A673 (cell line): ENCODE results near the gene FBN3. TPM values are rescaled to one million over a fixed set of nuclear protein-coding genes. Genes with fewer than 3 reads are reported as not detected.
"Not testable (repeated sequence)": the region's sequence is repeated elsewhere in the genome, so short reads cannot be mapped to it uniquely, and the experiment has no call there.

Experiments used
- BruUV-seq: library from RNA; stranded (reverse); fragments of 400-500 nt; replicated peaks from 2 replicates; lab custom pipeline; 2021; lab: Mats Ljungman, UMichigan
- CTCF ChIA-PET: fragments of 300-600 bp; sonication (Branson Sonifier 250); formaldehyde crosslinking; loops from one replicate; lab custom pipeline; 2022; ENCODE audit warnings: antibody characterized with exemption; lab: Charles Lee
- POLR2A ChIA-PET: fragments of 300-600 bp; sonication (Branson Sonifier 250); formaldehyde crosslinking; loops from one replicate; lab custom pipeline; 2022; ENCODE audit warnings: antibody characterized with exemption; ENCODE audit not compliant: low non-redundant PET; lab: Charles Lee
- DNase-seq: peaks from one replicate; pipeline ENCODE4 v3.0.0-alpha.2; 2015; ENCODE audit warnings: low spot score
- H3K27ac ChIP-seq: fragments of 200-600 bp; sonication (generic); 2 replicates; pipeline ENCODE4 v1.5.1; 2016; ENCODE audit warnings: mixed run types, low read depth, mild to moderate bottlenecking, mixed read lengths, antibody characterized with exemption, low read length; ENCODE audit not compliant: poor library complexity, severe bottlenecking
- H3K27me3 ChIP-seq: fragments of 200-600 bp; sonication (generic); replicated peaks from 2 replicates; pipeline ENCODE4 v1.6.1; 2017; ENCODE audit warnings: mixed run types, low read depth, mild to moderate bottlenecking, mixed read lengths, antibody characterized with exemption, low read length; ENCODE audit not compliant: insufficient read depth, poor library complexity
- H3K36me3 ChIP-seq: fragments of 200-600 bp; sonication (generic); 2 replicates; pipeline ENCODE4 v1.6.1; 2016; ENCODE audit warnings: mixed run types, mild to moderate bottlenecking, mixed read lengths, antibody characterized with exemption, low read length; ENCODE audit not compliant: insufficient read depth, poor library complexity, severe bottlenecking
- H3K4me1 ChIP-seq: fragments of 200-600 bp; sonication (generic); 2 replicates; pipeline ENCODE4 v1.6.1; 2017; ENCODE audit warnings: mixed run types, mild to moderate bottlenecking, mixed read lengths, antibody characterized with exemption, low read length; ENCODE audit not compliant: insufficient read depth, poor library complexity, severe bottlenecking
- H3K4me3 ChIP-seq: fragments of 200-600 bp; sonication (generic); 2 replicates; pipeline ENCODE4 v1.5.1; 2016; ENCODE audit warnings: low read depth, mixed run types, mild to moderate bottlenecking, mixed read lengths, low read length; ENCODE audit not compliant: poor library complexity, severe bottlenecking
- H3K9me3 ChIP-seq: fragments of 200-600 bp; sonication (generic); 2 replicates; pipeline ENCODE4 v1.6.1; 2016; ENCODE audit warnings: mixed run types, low read depth, mild to moderate bottlenecking, mixed read lengths, antibody characterized with exemption, low read length; ENCODE audit not compliant: poor library complexity, severe bottlenecking
- CTCF ChIP-seq: fragments of 300-800, 200-600 bp; sonication (generic); conservative IDR thresholded peaks from 2 replicates; pipeline ENCODE4 v1.5.1; 2017; ENCODE audit warnings: low read depth, mild to moderate bottlenecking, antibody characterized with exemption, low read length, moderate library complexity, mixed read lengths
- EZH2 ChIP-seq: fragments of 200-600 bp; sonication (generic); IDR thresholded peaks from 2 replicates; pipeline ENCODE4 v1.6.1; 2017; ENCODE audit warnings: borderline replicate concordance, low read depth, mild to moderate bottlenecking, mixed read lengths, antibody characterized with exemption, low read length; ENCODE audit not compliant: poor library complexity, severe bottlenecking
- intact Hi-C: fragments of 100-400 bp; cut with micrococcal nuclease; formaldehyde crosslinking; loops from one replicate; pipeline ENCODE4 v1.10.0; 2022; ENCODE audit not compliant: unreplicated experiment
- total RNA-seq: library from RNA; stranded (reverse); gene quantifications from 2 replicates; pipeline ENCODE4 v1.2.3, GENCODE V29; 2021

FBN3 gene
- total RNA-seq, 1 experiment from 2014 or later = 0.06 TPM

- Histone ChIP-seq H3K36me3 (no peaks in the 10 kb centered on the region), H3K4me3 (no peak overlapping the region), H3K4me1 (no peaks in the 10 kb centered on the region), H3K9me3 (no peaks in the 10 kb centered on the region), H3K27me3 (no peaks in the 10 kb centered on the region), H3K27ac (no peak overlapping the region)
- CTCF ChIA-PET = no interaction called here
- DNase-seq = no peak
- no TSS peak for BruUV-seq
- intact Hi-C loops = no loop called here
- no peak for TF ChIP-seq EZH2
- no peak for TF ChIP-seq CTCF
- POLR2A ChIA-PET = no interaction called here
Measured at GRCh38 chr19:8034178-8034525, 115.2 kb downstream of the FBN3 start.

- POLR2A ChIA-PET, DNase-seq, H3K27me3 ChIP-seq, intact Hi-C loops, H3K36me3 ChIP-seq, H3K27ac ChIP-seq, H3K4me3 ChIP-seq, H3K9me3 ChIP-seq, H3K4me1 ChIP-seq, CTCF ChIA-PET, BruUV-seq: not testable (repeated sequence)
Measured at GRCh38 chr19:8033287-8034177, 115.9 kb downstream of the FBN3 start.

GRCh38 chr19:8030960-8031359 lies 118.4 kb downstream of the FBN3 start:
- TF ChIP-seq EZH2 (no peak), CTCF (no peak)
- intact Hi-C loops = no loop called here
- ChIA-PET CTCF (no interaction called here), POLR2A (no interaction called here)
- no peak overlapping the region for H3K4me3 ChIP-seq
- H3K27ac ChIP-seq = no peak overlapping the region
- DNase-seq = no peak
- no peaks in the 10 kb centered on the region for H3K4me1 ChIP-seq
- H3K27me3 ChIP-seq = no peaks in the 10 kb centered on the region
- H3K36me3 ChIP-seq = no peaks in the 10 kb centered on the region
- BruUV-seq = no TSS peak
- no peaks in the 10 kb centered on the region for H3K9me3 ChIP-seq
